GM21619 (cell line): ENCODE data around the gene ZFP36L1.

ENCODE experiments used
- ATAC-seq: cut with Tn5 transposase; IDR thresholded peaks from one replicate; pipeline ENCODE4 v1.9.1; 2021; ENCODE audit not compliant: unreplicated experiment

Gene ZFP36L1

DNA sequence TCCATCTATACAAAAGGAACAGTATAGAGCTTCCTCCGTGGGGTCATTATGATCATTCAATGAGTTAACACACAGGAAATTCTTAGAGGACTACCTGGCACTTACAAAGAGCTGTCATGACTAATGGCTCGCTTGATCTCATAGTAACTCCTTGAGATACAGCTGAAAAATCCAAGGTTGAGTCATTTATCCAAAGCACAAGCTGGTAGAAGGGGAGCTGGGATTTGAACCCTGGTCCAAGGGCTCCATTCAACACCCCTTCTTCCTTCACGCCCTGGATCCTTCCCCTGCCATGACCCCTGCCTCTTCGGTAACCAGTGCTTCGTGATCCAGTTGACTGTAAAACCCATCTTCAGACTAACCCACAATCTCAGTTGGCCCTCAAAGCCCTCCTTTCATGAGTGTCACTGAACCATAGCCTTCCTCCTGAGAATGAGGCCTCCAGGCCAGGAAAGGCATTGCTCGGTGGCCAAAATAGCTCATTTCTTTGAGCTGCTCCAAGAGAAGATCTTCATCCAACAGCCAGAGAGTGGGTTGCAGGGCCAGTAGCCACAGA is 7.8 kb downstream of the ZFP36L1 start:
- ATAC-seq = no peak

DNA sequence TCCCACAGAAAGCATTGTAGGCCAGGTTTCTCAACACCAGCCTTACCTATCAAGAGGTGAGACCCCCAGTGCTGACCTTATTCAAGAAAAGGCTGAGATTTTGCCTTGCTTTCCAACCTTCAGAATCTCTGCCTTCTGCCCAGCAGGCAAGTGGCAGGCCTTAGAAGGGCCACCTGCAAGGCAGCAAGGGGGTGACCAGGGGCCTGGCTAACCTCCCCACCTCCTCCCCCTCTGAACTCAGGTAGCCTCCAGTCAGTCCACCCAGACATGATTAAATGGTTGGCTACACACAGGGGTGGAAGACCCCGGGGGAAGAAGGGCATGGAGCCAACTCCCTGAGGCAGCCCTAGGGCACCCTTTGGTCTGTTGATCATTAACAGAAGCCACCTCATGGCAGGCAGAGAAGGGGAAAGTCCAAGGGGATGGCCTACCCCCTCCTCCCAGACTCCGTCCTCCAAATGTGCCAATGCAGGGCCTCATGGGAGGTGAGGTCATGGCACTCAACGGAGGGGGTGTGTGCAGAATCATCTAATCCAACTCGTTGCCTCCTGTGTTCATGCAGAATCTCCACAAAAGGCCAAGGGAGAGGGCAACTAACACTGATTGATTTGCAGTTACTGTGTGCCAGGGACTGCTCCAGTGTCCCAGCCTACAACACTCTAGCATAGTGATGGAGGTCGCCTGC is 8.5 kb downstream of the ZFP36L1 start:
- ATAC-seq = no peak

GRCh38 chr14:68783408-68784225 is 9.2 kb downstream of the ZFP36L1 start:
- ATAC-seq = no peak

DNA sequence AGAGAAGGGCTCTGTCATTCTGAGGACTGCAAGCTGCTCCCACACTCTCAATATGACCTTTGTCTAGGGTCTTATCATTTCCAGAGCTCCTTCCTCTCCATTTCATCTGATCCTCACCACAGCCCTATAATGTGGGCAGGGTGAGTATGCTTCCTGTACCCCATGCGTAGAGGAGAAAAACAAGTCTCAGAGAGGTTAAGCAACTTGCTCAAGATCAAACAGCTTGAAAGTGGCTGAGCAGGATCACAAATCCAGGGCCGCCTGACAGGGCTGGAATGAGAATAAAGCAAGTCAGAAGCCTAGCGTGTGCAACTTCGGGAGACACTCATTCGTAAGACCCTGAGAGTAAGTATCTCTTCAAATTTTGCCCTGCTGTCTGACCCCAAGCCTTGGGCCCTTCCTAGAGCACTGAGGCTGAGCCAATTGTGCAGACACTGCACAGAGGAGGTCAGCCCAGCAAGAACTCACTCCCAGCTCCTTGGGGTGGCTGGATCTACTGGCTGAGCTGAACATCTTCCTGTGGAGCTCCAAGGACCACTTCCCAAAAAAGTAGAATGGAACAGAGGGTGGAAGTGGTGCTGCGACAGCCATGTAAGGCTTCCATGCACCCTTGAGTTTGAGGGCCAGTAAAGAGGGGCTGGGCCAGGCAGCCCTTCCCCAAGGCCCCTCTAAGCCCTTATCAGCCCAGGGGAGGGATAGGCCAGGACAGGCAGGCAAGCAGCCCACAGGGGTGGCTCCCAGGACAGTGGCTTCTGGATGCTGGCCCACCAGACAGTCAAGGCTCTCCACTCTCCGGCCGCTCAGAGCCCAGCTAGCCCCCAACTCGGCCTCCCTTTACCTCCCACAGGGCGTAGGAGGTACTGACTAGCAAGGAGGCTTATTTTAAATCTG is 10.5 kb downstream of the ZFP36L1 start:
- no peak for ATAC-seq

GRCh38 chr14:68781161-68782021 is 11.5 kb downstream of the ZFP36L1 start:
- ATAC-seq = no peak

DNA sequence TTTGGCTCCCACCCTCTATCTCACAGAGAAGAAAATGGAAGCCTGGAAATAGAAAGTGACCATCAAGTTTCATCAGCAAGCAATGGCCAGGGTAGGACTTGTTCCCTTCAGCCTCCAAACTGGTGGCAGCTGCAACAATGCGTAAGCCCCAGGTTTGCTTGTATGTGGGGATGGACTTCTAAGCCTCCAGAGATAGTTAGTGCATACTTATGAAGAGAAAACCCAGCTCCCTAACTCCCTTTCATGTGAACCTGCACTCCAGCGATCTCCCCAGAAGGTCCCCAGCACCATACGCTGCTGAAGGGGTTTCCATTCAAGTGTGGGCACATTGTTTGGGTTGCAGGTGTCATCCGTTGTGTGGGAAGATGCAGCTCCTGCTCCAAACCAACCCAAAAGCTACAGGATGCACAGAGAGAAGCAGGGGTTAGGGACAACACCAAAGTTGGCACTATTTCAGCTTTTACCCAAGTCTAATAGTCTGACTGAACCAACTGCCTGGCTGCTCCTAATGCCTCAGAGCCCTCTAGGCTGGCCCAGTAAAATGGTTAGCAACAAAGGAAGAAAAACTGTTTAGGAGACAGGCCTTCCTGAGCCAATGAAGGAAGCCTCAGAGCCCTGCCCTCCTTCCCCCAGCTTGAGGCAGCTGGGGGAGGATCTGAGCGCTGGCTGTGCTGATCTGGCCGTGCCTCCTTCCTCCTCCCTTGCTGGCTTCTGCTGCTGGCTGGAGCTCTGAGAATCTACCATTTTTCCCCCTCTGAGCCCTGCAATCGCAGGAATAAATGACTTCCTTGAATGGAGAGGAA is 12.3 kb downstream of the ZFP36L1 start:
- ATAC-seq = no peak

DNA sequence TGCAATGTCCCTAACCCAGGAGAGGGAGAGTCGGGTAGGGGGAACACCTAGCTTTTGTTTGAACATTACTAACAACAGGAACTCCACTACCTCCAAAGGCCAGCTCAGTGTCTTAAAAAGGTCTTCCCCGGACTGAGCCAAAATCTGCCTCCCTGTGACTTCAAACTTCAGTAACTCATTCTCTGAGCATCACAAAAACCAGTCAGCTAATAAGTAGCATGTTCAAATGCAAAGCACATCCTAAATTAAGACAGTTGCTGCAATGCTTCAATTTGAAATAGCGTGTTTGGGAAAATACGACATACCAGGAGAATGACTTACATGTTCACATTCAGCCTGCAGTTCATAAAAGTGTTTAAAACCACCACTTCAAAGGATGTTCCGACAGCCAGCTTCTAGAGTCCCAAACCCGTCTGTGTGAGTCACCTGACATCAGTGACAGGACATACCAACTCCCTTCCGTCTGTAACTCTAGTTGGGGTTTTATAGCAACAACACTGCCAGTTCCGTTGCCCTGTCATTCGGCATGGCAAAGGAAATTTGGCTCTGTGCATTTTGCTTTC is 13.0 kb downstream of the ZFP36L1 start:
- no peak for ATAC-seq

GRCh38 chr14:68777644-68778043 is 15.2 kb downstream of the ZFP36L1 start:
- no peak for ATAC-seq

DNA sequence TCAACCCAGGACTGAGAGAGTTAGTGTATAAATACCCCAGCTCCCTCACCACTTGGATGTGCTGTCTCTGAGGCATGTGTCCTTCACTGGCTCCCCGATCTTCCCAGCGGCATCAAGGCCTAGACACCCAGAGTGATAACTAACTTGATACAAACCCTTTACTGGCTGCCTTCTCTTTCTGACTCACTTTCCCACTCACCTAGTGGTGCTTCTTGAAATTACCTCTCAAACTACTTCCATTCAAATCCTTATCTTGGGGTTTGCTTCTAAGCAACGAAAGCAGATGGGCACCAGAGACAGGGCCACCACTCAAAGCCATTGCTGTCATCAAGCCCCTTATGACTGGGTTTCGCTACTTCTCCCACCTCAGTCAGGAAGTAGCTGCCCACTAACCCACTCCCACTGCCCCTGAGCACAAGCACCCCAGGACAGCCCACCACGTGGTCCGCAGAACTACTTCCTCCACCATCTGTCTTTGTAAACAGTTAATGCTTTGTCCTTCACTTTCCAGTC is 17.2 kb downstream of the ZFP36L1 start:
- no peak for ATAC-seq

DNA sequence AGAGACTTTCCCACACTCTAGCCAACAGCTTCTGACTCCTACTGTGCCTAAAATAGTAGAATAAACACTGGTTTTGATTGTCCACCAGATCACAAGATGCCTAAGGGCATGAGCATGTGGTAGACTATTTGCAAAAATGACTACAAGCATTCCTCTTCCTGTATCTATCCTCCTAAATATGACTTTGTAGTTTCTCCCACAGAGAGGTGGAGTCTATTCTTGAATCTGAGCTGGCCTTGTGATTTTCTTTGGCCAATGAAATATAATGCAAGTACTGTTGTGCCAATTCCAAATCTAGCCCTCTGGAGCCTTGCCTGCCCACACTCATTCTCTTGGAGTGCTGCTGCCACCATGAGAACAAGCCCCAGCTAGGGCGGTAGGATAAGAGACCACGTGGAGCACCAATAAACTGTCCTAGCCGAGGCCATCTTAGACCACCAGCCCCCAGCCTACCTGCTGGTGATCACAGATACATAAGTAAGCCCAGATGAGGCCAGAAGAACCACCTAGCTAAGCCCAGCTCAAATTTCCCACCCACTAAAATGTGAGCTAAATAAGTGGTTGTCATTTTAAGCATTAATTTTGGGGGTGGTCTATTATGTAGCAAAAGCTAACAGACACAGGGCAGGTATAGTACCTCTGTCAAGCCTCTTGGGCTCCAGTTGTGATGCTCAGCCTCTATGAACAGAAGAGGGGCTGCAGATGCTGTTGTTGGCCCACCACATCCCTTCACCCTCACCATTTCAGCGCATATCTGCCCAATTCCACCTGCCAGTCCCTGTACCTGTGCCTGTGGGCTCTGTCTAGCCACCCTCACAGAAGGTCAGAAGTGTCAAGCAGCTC is 17.9 kb downstream of the ZFP36L1 start:
- no peak for ATAC-seq

DNA sequence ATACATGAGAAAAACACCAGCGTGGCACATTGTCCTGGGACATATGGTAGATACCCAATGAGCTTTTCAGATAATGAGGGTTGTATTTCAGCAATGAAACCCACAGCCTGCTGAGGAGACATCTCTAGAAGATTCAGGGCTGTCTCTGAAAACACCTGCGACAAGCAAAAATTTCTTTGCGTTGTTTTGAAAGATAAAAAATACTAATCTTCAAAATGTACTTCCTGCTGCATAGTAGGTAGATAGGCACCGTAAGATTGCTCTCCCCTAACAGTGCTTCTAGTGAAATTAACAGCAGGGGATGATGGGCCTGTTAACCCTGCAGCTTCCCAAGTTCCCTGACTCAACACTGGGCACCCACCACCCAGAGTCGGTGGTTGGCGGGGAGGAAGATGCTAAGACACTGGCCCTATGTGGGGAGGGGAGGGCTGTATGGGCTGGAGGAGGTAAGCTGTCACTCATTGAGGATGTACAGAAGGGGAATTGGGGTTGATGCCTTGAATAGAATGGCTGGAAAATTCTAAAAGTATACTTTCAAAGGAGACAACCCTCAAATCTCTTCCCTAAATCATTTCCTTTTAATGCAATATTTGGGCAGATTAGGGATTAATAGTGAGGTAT is 20.0 kb downstream of the ZFP36L1 start:
- no peak for ATAC-seq

GRCh38 chr14:68771631-68772030 is 21.2 kb downstream of the ZFP36L1 start:
- no peak for ATAC-seq

GRCh38 chr14:68770553-68771286 is 22.1 kb downstream of the ZFP36L1 start:
- no peak for ATAC-seq

DNA sequence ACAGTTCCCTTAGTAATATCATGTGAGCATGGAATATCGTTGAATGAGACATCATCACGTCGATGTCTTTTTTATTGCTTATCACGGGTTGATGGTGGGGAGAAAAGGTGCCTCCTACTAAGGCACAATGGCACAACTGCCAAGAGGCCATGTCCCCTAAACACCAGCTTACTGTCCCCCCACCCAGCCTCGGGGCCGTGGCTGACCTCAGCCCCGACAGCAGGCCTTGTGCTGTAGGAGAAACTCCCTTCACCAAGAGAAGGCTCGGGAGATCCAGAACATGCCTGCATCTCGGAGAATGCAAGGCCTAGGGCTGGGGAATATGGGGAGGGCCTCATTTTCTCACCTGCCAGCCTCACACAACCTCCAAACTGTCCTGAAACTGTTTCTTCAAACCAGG is 22.8 kb downstream of the ZFP36L1 start:
- ATAC-seq = no peak

- ATAC-seq = no peak
Measured at GRCh38 chr14:68768316-68768715, 24.6 kb downstream of the ZFP36L1 start.

- no peak for ATAC-seq
Measured at GRCh38 chr14:68767248-68767645, 25.6 kb downstream of the ZFP36L1 start.
